IMR-90 (cell line): ENCODE measurements around the gene HAAO. TPM values are rescaled to one million over a fixed set of nuclear protein-coding genes. Genes with fewer than 3 reads are reported as not detected.

Experiments
- ATAC-seq: fragments of 200-7000 bp; cut with Tn5 transposase; 2 replicates; pipeline ENCODE4 v1.9.1; 2020; ENCODE audit warnings: low read depth, mild to moderate bottlenecking, moderate library complexity
- Bru-seq: library from RNA; stranded (reverse); fragments of 400-500 nt; gene quantifications from one replicate; lab custom pipeline; 2021; lab: Mats Ljungman, UMichigan
- BruChase-seq, 2 experiments: library from RNA; stranded (reverse); fragments of 400-500 nt; gene quantifications; one replicate each; lab custom pipeline; 2021; lab: Mats Ljungman, UMichigan
- BruUV-seq: library from RNA; stranded (reverse); fragments of 400-500 nt; replicated peaks from 2 replicates; lab custom pipeline; 2021; lab: Mats Ljungman, UMichigan
- CTCF ChIA-PET: fragments of 300-600 bp; formaldehyde crosslinking; extraction: SDS; loops from one replicate; lab custom pipeline; 2021; ENCODE audit warnings: antibody characterized with exemption; lab: Yijun Ruan, JAX
- POLR2A ChIA-PET: fragments of 300-600 bp; sonication (Branson Sonifier 250); formaldehyde crosslinking; loops from one replicate; lab custom pipeline; 2022; ENCODE audit warnings: antibody characterized with exemption; ENCODE audit not compliant: unreplicated experiment; lab: Charles Lee
- DNase-seq: peaks from one replicate; pipeline ENCODE4 v3.0.0; 2013
- H2AFZ ChIP-seq: replicated peaks from 2 replicates; pipeline ENCODE3; 2013; ENCODE audit warnings: low read length, mild to moderate bottlenecking; ENCODE audit not compliant: poor library complexity
- H2AK5ac ChIP-seq: 2 replicates; pipeline ENCODE4 v1.6.1; 2013; ENCODE audit warnings: low read depth, low read length, inconsistent platforms
- H2AK9ac ChIP-seq: replicated peaks from 2 replicates; pipeline ENCODE3; 2013; ENCODE audit warnings: mild to moderate bottlenecking, low read depth, low read length, moderate library complexity; ENCODE audit not compliant: poor library complexity
- H2BK120ac ChIP-seq: 2 replicates; pipeline ENCODE4 v1.6.1; 2013; ENCODE audit warnings: low read depth, low read length, inconsistent platforms
- H2BK15ac ChIP-seq: 3 replicates; pipeline ENCODE4 v1.6.1; 2013; ENCODE audit warnings: low read depth, low read length, inconsistent platforms
- H2BK20ac ChIP-seq: 2 replicates; pipeline ENCODE4 v1.6.1; 2013; ENCODE audit warnings: low read depth, mild to moderate bottlenecking, inconsistent platforms, low read length, moderate library complexity
- H2BK5ac ChIP-seq: 2 replicates; pipeline ENCODE4 v1.6.1; 2013; ENCODE audit warnings: mild to moderate bottlenecking, low read depth, low read length, inconsistent platforms; ENCODE audit not compliant: poor library complexity, severe bottlenecking
- H3K14ac ChIP-seq: replicated peaks from 2 replicates; pipeline ENCODE4 v1.6.1; 2013; ENCODE audit warnings: low read depth, low read length, inconsistent platforms
- H3K18ac ChIP-seq: 2 replicates; pipeline ENCODE4 v1.6.1; 2013; ENCODE audit warnings: low read depth, low read length, control low read depth
- H3K23ac ChIP-seq: 2 replicates; pipeline ENCODE4 v1.6.1; 2013; ENCODE audit warnings: low read depth, low read length, inconsistent platforms
- H3K27ac ChIP-seq: 2 replicates; pipeline ENCODE4 v1.5.1; 2013; ENCODE audit warnings: mild to moderate bottlenecking, control low read depth, low read length; ENCODE audit not compliant: insufficient read depth
- H3K27me3 ChIP-seq: 2 replicates; pipeline ENCODE4 v1.6.1; 2013; ENCODE audit warnings: low read length; ENCODE audit not compliant: control insufficient read depth, insufficient read depth
- H3K36me3 ChIP-seq: 2 replicates; pipeline ENCODE4 v1.6.1; 2013; ENCODE audit warnings: low read length, mixed read lengths; ENCODE audit not compliant: control insufficient read depth, insufficient read depth
- H3K4ac ChIP-seq: 2 replicates; pipeline ENCODE4 v1.6.1; 2013; ENCODE audit warnings: low read depth, low read length, inconsistent platforms
- H3K4me1 ChIP-seq: 2 replicates; pipeline ENCODE4 v1.6.1; 2013; ENCODE audit warnings: low read length, mixed read lengths; ENCODE audit not compliant: control insufficient read depth, insufficient read depth
- H3K4me2 ChIP-seq: 2 replicates; pipeline ENCODE4 v1.6.1; 2013; ENCODE audit warnings: low read depth, mild to moderate bottlenecking, control low read depth, low read length, moderate library complexity
- H3K4me3 ChIP-seq: 2 replicates; pipeline ENCODE4 v1.5.1; 2013; ENCODE audit warnings: low read depth, mild to moderate bottlenecking, control low read depth, low read length, moderate library complexity; ENCODE audit not compliant: insufficient read depth
- H3K56ac ChIP-seq: 2 replicates; pipeline ENCODE4 v1.6.1; 2013; ENCODE audit warnings: low read length, inconsistent platforms; ENCODE audit not compliant: insufficient read depth; ENCODE audit errors: extremely low read depth
- H3K79me1 ChIP-seq, 2 experiments: 2 replicates each; pipeline ENCODE4 v1.6.1; 2013; ENCODE audit warnings: low read length in 2 of 2, inconsistent platforms in 1 of 2, low read depth in 1 of 2
- H3K9ac ChIP-seq: 2 replicates; pipeline ENCODE4 v1.6.1; 2013; ENCODE audit warnings: low read depth, low read length, control low read depth
- H3K9me1 ChIP-seq: 2 replicates; pipeline ENCODE4 v1.6.1; 2013; ENCODE audit warnings: low read length, inconsistent platforms; ENCODE audit not compliant: insufficient read depth
- H3K9me3 ChIP-seq: 2 replicates; pipeline ENCODE4 v1.6.1; 2013; ENCODE audit warnings: low read length; ENCODE audit not compliant: control insufficient read depth, insufficient read depth
- H4K20me1 ChIP-seq: 2 replicates; pipeline ENCODE4 v1.6.1; 2013; ENCODE audit warnings: low read length, inconsistent platforms; ENCODE audit not compliant: insufficient read depth
- H4K5ac ChIP-seq: 2 replicates; pipeline ENCODE4 v1.6.1; 2013; ENCODE audit warnings: mild to moderate bottlenecking, low read depth, low read length, control low read depth
- H4K8ac ChIP-seq, 2 experiments: 2 replicates each; pipeline ENCODE4 v1.6.1; 2013; ENCODE audit warnings: low read depth in 2 of 2, low read length in 2 of 2, control low read depth in 1 of 2, inconsistent platforms in 1 of 2
- H4K91ac ChIP-seq: 2 replicates; pipeline ENCODE4 v1.6.1; 2013; ENCODE audit warnings: low read depth, low read length, inconsistent platforms; ENCODE audit not compliant: insufficient read depth
- CTCF ChIP-seq: conservative IDR thresholded peaks from 2 replicates; pipeline ENCODE4 v1.5.1; 2012; ENCODE audit warnings: mild to moderate bottlenecking, low read depth, low read length, improper control_type of control experiment
- MXI1 ChIP-seq: IDR thresholded peaks from 2 replicates; pipeline ENCODE4 v1.6.1; 2012; ENCODE audit warnings: low read depth, mild to moderate bottlenecking, low read length, moderate library complexity, borderline replicate concordance
- NFE2L2 ChIP-seq: fragments of 150-350 bp; IDR thresholded peaks from 2 replicates; pipeline ENCODE4 v1.6.1; 2016; ENCODE audit warnings: low read depth, mild to moderate bottlenecking, low read length
- POLR2A ChIP-seq: IDR thresholded peaks from 2 replicates; pipeline ENCODE4 v1.6.1; 2012; ENCODE audit warnings: mild to moderate bottlenecking, low read depth, low read length
- RCOR1 ChIP-seq: IDR thresholded peaks from 2 replicates; pipeline ENCODE4 v1.6.1; 2012; ENCODE audit warnings: mild to moderate bottlenecking, low read length, improper control_type of control experiment; ENCODE audit not compliant: insufficient replicate concordance
- SMC3 ChIP-seq: fragments of 150-350 bp; IDR thresholded peaks from 2 replicates; pipeline ENCODE4 v1.6.1; 2016; ENCODE audit warnings: low read depth, mild to moderate bottlenecking, antibody characterized with exemption, low read length, moderate library complexity
- WGBS, 2 experiments: methylation state at CpG; one replicate each; pipeline versions ENCODE4 v1.1.5 to v1.1.7; 2013; ENCODE audit warnings: missing lambda C conversion rate in 2 of 2; ENCODE audit not compliant: insufficient read length in 1 of 2; ENCODE audit errors: extremely low coverage in 2 of 2; 5-methylcytosine and 5-hydroxymethylcytosine counted together
- dilution Hi-C: fragments of 300-500 bp; cut with HindIII; formaldehyde crosslinking; loops from one replicate; pipeline ENCODE4 v1.14.3; 2018; ENCODE audit warnings: low sequenced_read_pairs; ENCODE audit not compliant: unreplicated experiment
- in situ Hi-C: fragments of 300-500 bp; cut with MboI; formaldehyde crosslinking; loops from 3 replicates; pipeline ENCODE4 v1.14.3; 2019; ENCODE audit warnings: low sequenced_read_pairs, inconsistent platforms, mixed read lengths
- intact Hi-C: fragments of 100-400 bp; cut with micrococcal nuclease; formaldehyde crosslinking; loops from 2 replicates; pipeline ENCODE4 v1.10.0; 2022
- long read RNA-seq: library from polyadenylated mRNA; unstranded; transcript quantifications from one replicate; pipeline ENCODE4 v2.0.0, GENCODE V29; 2021; ENCODE audit not compliant: unreplicated experiment
- polyA plus RNA-seq, 3 experiments: library from polyadenylated mRNA; depleted of rRNA; stranded (reverse); fragments of >200 nt; gene quantifications; 2 replicates each; pipeline ENCODE4 v1.2.3, GENCODE V29; 2012; ENCODE audit warnings: low replicate concordance in 1 of 3
- total RNA-seq: library from RNA; depleted of rRNA; stranded (reverse); fragments of >200 nt; gene quantifications from 2 replicates; pipeline ENCODE4 v1.2.3, GENCODE V29; 2012; rRNA removed

Gene HAAO
- total RNA-seq (0.18 TPM in 1 of 2 replicates, not detected in the other), polyA plus RNA-seq (2012; rRNA removed) (0.05 and 0.09 TPM in 2 replicates), Bru-seq, nascent RNA (percentile 12 among the genes with signal in this experiment), BruChase-seq, experiment 1, labeled RNA remaining after a 6-hour chase (percentile 23 among the genes with signal in this experiment), BruChase-seq, experiment 2, labeled RNA remaining after a 2-hour chase (percentile 15 among the genes with signal in this experiment)
- 0.10 TPM in 1 of 2 replicates, not detected in the other for polyA plus RNA-seq (2012; cell fraction: cytosol; rRNA removed)
- polyA plus RNA-seq (2012; cell fraction: nucleus; rRNA removed; ENCODE audit: low replicate concordance): 0.18 and 0.31 TPM in 2 replicates
- long read RNA-seq: 0 reads

GRCh38 chr2:42792583-42793333 is at the start of gene HAAO:
Gene HAAO (minus strand): TSS chr2:42792583. CDS start chr2:42792536, 47 bp downstream.
- Histone ChIP-seq H3K36me3 (no peaks in the 10 kb centered on the region), H3K9me3 (peaks cover 11% of the 10 kb centered on the region), H2BK15ac (no peak within 1 kb of the TSS), H2BK120ac (no peak within 1 kb of the TSS), H2BK20ac (no peak within 1 kb of the TSS), H4K20me1 (no peaks in the 10 kb centered on the region), H3K4me2 (no peak within 1 kb of the TSS; the same call in 1 of the 2 replicates), H3K23ac (no peak within 1 kb of the TSS; the same call in 1 of the 2 replicates), H2AK5ac (no peak within 1 kb of the TSS), H3K9ac (no peak within 1 kb of the TSS), H2AK9ac (peak within 1 kb of the TSS; percentile 62), H4K8ac (no peak within 1 kb of the TSS; a peak in 1 of 4 replicates), H3K14ac (no peak within 1 kb of the TSS), H3K4me3 (no peak within 1 kb of the TSS; the same call in 1 of the 2 replicates), H3K27me3 (peaks cover 28% of the 10 kb centered on the region), H3K18ac (no peak within 1 kb of the TSS; the same call in 1 of the 2 replicates), H4K5ac (no peak within 1 kb of the TSS; the same call in 1 of the 2 replicates), H2AFZ (peak within 1 kb of the TSS; percentile 83), H2BK5ac (no peak within 1 kb of the TSS), H3K4ac (no peak within 1 kb of the TSS; the same call in 1 of the 2 replicates), H3K56ac (no peak within 1 kb of the TSS), H3K4me1 (peaks cover 6% of the 10 kb centered on the region), H4K91ac (no peak within 1 kb of the TSS), H3K27ac (no peak within 1 kb of the TSS), H3K79me1 (no peaks in the 10 kb centered on the region), H3K9me1 (no peaks in the 10 kb centered on the region)
- intact Hi-C loops (no loop called here), in situ Hi-C loops (no loop called here), dilution Hi-C loops (no loop called here)
- ChIA-PET CTCF (no interaction called here), POLR2A (interaction anchor here (0.6 kb wide), 1 partner anchor 862 kb away, joined by 13 read pairs; no protein-coding TSS in a partner anchor)
- 0 out of 2 replicates have a peak, but pooled peaks have one; percentile 5 for ATAC-seq
- TF ChIP-seq MXI1 (no peak), RCOR1 (no peak), SMC3 (no peak), CTCF (no peak), POLR2A (no peak), NFE2L2 (no peak)
- no peak for DNase-seq
- WGBS, 2 experiments: 9% methylated on average over 35 of the region's 75 CpGs; no CpG with 5 or more reads in 1 of the 2 experiments
- BruUV-seq: no TSS peak
